Measurements from ENCODE around the gene OGDH. TPM values are rescaled to one million over a fixed set of nuclear protein-coding genes. Genes with fewer than 3 reads are reported as not detected.

Gene OGDH
- total and polyA plus RNA-seq, 3 experiments from 2014 or later = 58.3 to 93.8 (median 92.8) TPM

- Histone ChIP-seq H3K27ac (ENCODE audit: low read depth, low read length) (peak overlapping the region; percentile 43), H3K36me3 (ENCODE audit: insufficient read depth, low read length) (no peaks in the 10 kb centered on the region), H3K4me3 (ENCODE audit: low read length) (peak overlapping the region; percentile 45), H3K9me3 (ENCODE audit: low read length) (no peaks in the 10 kb centered on the region), H3K27me3 (ENCODE audit: insufficient read depth, low read length, poor library complexity, severe bottlenecking) (no peaks in the 10 kb centered on the region), H3K4me1 (ENCODE audit: insufficient read depth, low read length) (peaks cover 40% of the 10 kb centered on the region)
- Mint-ChIP-seq H3K36me3 (peaks cover 0 to 19% (median 0%) of the 10 kb centered on the region in 3 donors), H3K4me3 (peak overlapping the region; percentile 79 to 90 (median 85)), H3K27me3 (no peaks in the 10 kb centered on the region), H3K27ac (peak overlapping the region; percentile 71 to 97 (median 94)), H3K4me1 (peaks cover 36 to 52% (median 51%) of the 10 kb centered on the region in 3 donors), H3K9me3 (no peaks in the 10 kb centered on the region)
- DNase-seq = no peak
- ChIA-PET POLR2A (interaction anchor here (0.6 to 3.2 kb wide), 6 partner anchors 20 to 250 kb away, joined by 3 to 14 read pairs (median 5); partner anchors contain the start of gene OGDH), CTCF (interaction anchor here (1.1 to 2.6 kb wide), 6 partner anchors 17 to 225 kb away, joined by 3 to 12 read pairs (median 4); no protein-coding TSS in a partner anchor)
Measured at GRCh38 chr7:44748948-44749731, 142.7 kb downstream of the OGDH start.

- peaks cover 49% of the 10 kb centered on the region for H3K4me1 ChIP-seq (ENCODE audit: insufficient read depth, low read length)
- peak overlapping the region; percentile 79 to 90 (median 85) for H3K4me3 Mint-ChIP-seq
- peak overlapping the region; percentile 45 for H3K4me3 ChIP-seq (ENCODE audit: low read length)
- no peaks in the 10 kb centered on the region for H3K27me3 Mint-ChIP-seq
- H3K9me3 Mint-ChIP-seq = no peaks in the 10 kb centered on the region
- H3K9me3 ChIP-seq (ENCODE audit: low read length) = no peaks in the 10 kb centered on the region
- POLR2A ChIA-PET = interaction anchor here (0.6 to 3.2 kb wide), 4 partner anchors 116 to 249 kb away, joined by 3 to 14 read pairs (median 5); partner anchors contain the start of gene OGDH
- H3K27ac Mint-ChIP-seq = peak overlapping the region; percentile 71 to 97 (median 94)
- no peak overlapping the region for H3K27ac ChIP-seq (ENCODE audit: low read depth, low read length)
- H3K36me3 Mint-ChIP-seq = peaks cover 0 to 19% (median 0%) of the 10 kb centered on the region in 3 donors
- no peaks in the 10 kb centered on the region for H3K27me3 ChIP-seq (ENCODE audit: insufficient read depth, low read length, poor library complexity, severe bottlenecking)
- no peak for DNase-seq
- no peaks in the 10 kb centered on the region for H3K36me3 ChIP-seq (ENCODE audit: insufficient read depth, low read length)
- peaks cover 40 to 60% (median 51%) of the 10 kb centered on the region in 3 donors for H3K4me1 Mint-ChIP-seq
- CTCF ChIA-PET = interaction anchor here (1.1 to 2.6 kb wide), 8 partner anchors 17 to 224 kb away, joined by 3 to 12 read pairs (median 4); no protein-coding TSS in a partner anchor
Measured at GRCh38 chr7:44749992-44750391, 143.6 kb downstream of the OGDH start.

GRCh38 chr7:44750424-44750823, 144.0 kb downstream of the OGDH start:
- Histone ChIP-seq H3K27ac (ENCODE audit: low read depth, low read length) (no peak overlapping the region), H3K4me3 (ENCODE audit: low read length) (no peak overlapping the region)
- no peak for DNase-seq

DNA sequence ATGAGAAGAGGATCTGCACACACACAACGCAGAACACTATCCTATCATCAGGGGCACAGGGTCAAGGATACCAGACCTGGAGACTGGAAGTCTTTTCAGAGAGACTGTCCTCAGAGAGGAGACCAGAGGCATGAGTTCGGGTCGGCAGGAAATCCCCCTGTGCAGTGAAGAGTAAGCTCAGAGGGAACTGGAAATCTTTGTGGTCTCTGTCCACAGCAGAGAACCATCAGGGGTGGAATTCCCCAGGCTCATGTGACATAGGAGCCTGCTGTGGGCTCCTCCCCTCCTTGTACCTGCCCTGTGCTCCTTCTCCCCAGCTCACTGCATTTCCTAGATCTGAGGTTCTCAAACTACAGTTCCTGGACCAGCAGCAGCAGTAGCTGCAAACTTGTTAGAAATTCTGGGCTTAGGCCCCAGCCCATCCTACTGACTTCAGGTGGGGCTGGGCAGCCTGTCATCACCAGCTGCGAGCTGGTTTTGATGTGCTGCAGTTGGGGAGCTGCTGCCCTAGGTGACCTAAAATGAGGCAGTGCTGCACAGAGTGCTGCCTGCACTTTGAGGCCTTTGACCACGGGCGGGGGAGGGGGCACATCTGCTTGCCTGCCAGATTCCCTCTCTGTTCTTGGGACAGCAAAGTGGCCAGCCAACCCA, 144.6 kb downstream of the OGDH start:
- Mint-ChIP-seq H3K27me3 (no peaks in the 10 kb centered on the region), H3K36me3 (peaks cover 0 to 20% (median 0%) of the 10 kb centered on the region in 3 donors), H3K4me1 (peaks cover 43 to 71% (median 51%) of the 10 kb centered on the region in 3 donors), H3K9me3 (no peaks in the 10 kb centered on the region), H3K4me3 (peak overlapping the region; percentile 78 to 87 (median 82)), H3K27ac (peak overlapping the region; percentile 71 to 96 (median 94))
- CTCF ChIA-PET = interaction anchor here (0.7 to 2.6 kb wide), 5 partner anchors 17 to 163 kb away, joined by 3 to 12 read pairs (median 4); no protein-coding TSS in a partner anchor
- peak; percentile 29 to 72 (median 43) for DNase-seq
- POLR2A ChIA-PET = interaction anchor here (3.2 kb wide), 1 partner anchor 145 kb away, joined by 14 read pairs; the partner anchor contains the start of gene OGDH
- H3K27me3 ChIP-seq (ENCODE audit: insufficient read depth, low read length, poor library complexity, severe bottlenecking) = no peaks in the 10 kb centered on the region
- H3K36me3 ChIP-seq (ENCODE audit: insufficient read depth, low read length) = no peaks in the 10 kb centered on the region
- H3K9me3 ChIP-seq (ENCODE audit: low read length) = no peaks in the 10 kb centered on the region
- peaks cover 57% of the 10 kb centered on the region for H3K4me1 ChIP-seq (ENCODE audit: insufficient read depth, low read length)
- H3K27ac ChIP-seq (ENCODE audit: low read depth, low read length) = no peak overlapping the region
- no peak overlapping the region for H3K4me3 ChIP-seq (ENCODE audit: low read length)

More at GRCh38 chr7:44750424-44750823, 144.0 kb downstream of the OGDH start:
- no peaks in the 10 kb centered on the region for H3K27me3 Mint-ChIP-seq
- POLR2A ChIA-PET = interaction anchor here (1.6 to 3.2 kb wide), 2 partner anchors 117 to 144 kb away, joined by 5 to 14 read pairs; partner anchors contain the start of gene OGDH
- no peaks in the 10 kb centered on the region for H3K36me3 ChIP-seq (ENCODE audit: insufficient read depth, low read length)
- peak overlapping the region; percentile 79 to 90 (median 85) for H3K4me3 Mint-ChIP-seq
- no peaks in the 10 kb centered on the region for H3K9me3 ChIP-seq (ENCODE audit: low read length)
- H3K27ac Mint-ChIP-seq = peak overlapping the region; percentile 71 to 97 (median 94)
- peaks cover 43 to 65% (median 51%) of the 10 kb centered on the region in 3 donors for H3K4me1 Mint-ChIP-seq
- CTCF ChIA-PET = interaction anchor here (0.7 to 2.6 kb wide), 7 partner anchors 16 to 162 kb away, joined by 3 to 12 read pairs (median 4); no protein-coding TSS in a partner anchor
- H3K36me3 Mint-ChIP-seq = peaks cover 0 to 19% (median 0%) of the 10 kb centered on the region in 3 donors
- no peaks in the 10 kb centered on the region for H3K9me3 Mint-ChIP-seq
- H3K27me3 ChIP-seq (ENCODE audit: insufficient read depth, low read length, poor library complexity, severe bottlenecking) = no peaks in the 10 kb centered on the region
- peaks cover 51% of the 10 kb centered on the region for H3K4me1 ChIP-seq (ENCODE audit: insufficient read depth, low read length)

DNA sequence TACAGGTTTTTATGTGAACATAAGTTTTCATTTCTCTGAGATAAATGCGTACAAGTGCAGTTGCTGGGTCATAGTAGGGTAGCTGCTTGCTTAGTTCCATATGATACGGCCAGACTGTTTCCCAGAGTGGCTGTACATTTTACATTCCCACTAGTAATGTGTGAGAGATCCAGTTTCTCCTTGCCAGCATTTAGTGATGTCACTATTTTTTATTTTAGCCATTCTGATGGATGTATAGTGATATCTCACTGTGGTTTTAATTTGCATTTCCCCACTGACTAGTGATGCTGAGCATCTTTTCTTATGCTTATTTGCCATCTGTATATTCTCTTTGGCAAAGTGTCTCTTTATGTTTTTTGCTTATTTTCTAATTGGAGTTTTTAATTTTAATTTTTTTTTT, 146.4 kb downstream of the OGDH start:
- Histone ChIP-seq H3K27ac (ENCODE audit: low read depth, low read length) (no peak overlapping the region), H3K4me1 (ENCODE audit: insufficient read depth, low read length) (peaks cover 56% of the 10 kb centered on the region), H3K9me3 (ENCODE audit: low read length) (no peaks in the 10 kb centered on the region), H3K36me3 (ENCODE audit: insufficient read depth, low read length) (peaks cover 9% of the 10 kb centered on the region), H3K4me3 (ENCODE audit: low read length) (no peak overlapping the region), H3K27me3 (ENCODE audit: insufficient read depth, low read length, poor library complexity, severe bottlenecking) (no peaks in the 10 kb centered on the region)
- H3K4me3 Mint-ChIP-seq = peak overlapping the region in 1 of 7 donors; percentile 72
- no peaks in the 10 kb centered on the region for H3K9me3 Mint-ChIP-seq
- ChIA-PET POLR2A (no interaction called here), CTCF (interaction anchor here (1.2 kb wide), 1 partner anchor 16 kb away, joined by 3 read pairs; no protein-coding TSS in a partner anchor)
- peaks cover 39 to 71% (median 41%) of the 10 kb centered on the region in 3 donors for H3K4me1 Mint-ChIP-seq
- H3K27ac Mint-ChIP-seq = peak overlapping the region in 2 of 8 donors; percentile 42 to 93
- H3K27me3 Mint-ChIP-seq = no peaks in the 10 kb centered on the region
- peaks cover 0 to 29% (median 0%) of the 10 kb centered on the region in 3 donors for H3K36me3 Mint-ChIP-seq
- DNase-seq = no peak

DNA sequence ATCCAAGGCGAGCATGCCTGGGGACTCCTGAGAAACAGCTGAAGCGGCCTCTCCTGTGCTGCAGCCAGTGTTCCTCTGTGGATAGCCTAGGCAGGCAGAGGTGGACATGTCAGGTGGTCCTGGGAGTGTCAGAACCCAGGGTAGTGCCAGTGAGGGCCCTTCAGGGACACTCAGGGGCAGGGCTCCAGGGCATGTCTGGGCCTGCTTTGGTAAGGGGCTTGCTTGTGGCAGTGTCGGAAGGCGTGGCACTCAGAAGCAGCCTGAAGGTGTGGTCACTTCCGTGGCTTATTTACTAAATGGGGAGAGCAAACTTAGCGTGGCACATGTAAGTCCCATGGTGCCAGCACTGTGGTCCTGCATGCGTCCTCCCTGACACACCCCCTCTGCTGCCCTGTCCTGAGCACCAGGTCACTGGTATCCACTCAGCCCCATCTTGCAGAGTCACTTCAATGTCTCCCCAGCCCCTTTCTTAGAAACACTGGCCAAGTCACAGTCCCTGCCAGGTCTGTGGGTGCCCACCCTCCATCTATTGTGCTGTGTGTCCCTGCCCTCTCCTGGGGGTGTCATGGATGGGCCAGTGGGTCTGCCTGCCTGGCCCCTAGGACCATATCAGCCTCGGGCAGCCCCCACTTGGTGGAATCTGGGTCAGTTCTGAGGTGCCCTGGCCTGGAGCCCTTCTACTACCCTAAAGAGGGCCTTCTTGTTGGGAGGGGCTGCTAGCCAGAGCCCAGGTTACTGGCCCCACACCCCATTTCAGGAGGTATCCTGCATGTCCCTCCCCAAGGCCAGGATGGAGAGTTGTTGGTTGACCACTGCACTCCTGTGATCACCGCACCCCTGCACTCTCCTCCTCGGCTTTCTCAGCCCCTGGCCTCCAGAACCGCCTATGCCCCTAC, 148.6 kb downstream of the OGDH start:
- Histone ChIP-seq H3K27ac (ENCODE audit: low read depth, low read length) (peak overlapping the region; percentile 12), H3K27me3 (ENCODE audit: insufficient read depth, low read length, poor library complexity, severe bottlenecking) (no peaks in the 10 kb centered on the region), H3K36me3 (ENCODE audit: insufficient read depth, low read length) (peaks cover 16% of the 10 kb centered on the region), H3K9me3 (ENCODE audit: low read length) (no peaks in the 10 kb centered on the region), H3K4me3 (ENCODE audit: low read length) (no peak overlapping the region), H3K4me1 (ENCODE audit: insufficient read depth, low read length) (peaks cover 45% of the 10 kb centered on the region)
- Mint-ChIP-seq H3K4me3 (no peak overlapping the region), H3K36me3 (peaks cover 0 to 41% (median 2%) of the 10 kb centered on the region in 3 donors), H3K27me3 (no peaks in the 10 kb centered on the region), H3K27ac (peak overlapping the region in 4 of 8 donors; percentile 29 to 86 (median 62)), H3K4me1 (peaks cover 30 to 60% (median 31%) of the 10 kb centered on the region in 3 donors), H3K9me3 (no peaks in the 10 kb centered on the region)
- ChIA-PET CTCF (no interaction called here), POLR2A (no interaction called here)
- DNase-seq = no peak
